ENCODE results near the gene SLC16A3.
"Not testable (repeated sequence)": the region's sequence is repeated elsewhere in the genome, so short reads cannot be mapped to it uniquely, and the experiment has no call there.

Gene SLC16A3

DNA sequence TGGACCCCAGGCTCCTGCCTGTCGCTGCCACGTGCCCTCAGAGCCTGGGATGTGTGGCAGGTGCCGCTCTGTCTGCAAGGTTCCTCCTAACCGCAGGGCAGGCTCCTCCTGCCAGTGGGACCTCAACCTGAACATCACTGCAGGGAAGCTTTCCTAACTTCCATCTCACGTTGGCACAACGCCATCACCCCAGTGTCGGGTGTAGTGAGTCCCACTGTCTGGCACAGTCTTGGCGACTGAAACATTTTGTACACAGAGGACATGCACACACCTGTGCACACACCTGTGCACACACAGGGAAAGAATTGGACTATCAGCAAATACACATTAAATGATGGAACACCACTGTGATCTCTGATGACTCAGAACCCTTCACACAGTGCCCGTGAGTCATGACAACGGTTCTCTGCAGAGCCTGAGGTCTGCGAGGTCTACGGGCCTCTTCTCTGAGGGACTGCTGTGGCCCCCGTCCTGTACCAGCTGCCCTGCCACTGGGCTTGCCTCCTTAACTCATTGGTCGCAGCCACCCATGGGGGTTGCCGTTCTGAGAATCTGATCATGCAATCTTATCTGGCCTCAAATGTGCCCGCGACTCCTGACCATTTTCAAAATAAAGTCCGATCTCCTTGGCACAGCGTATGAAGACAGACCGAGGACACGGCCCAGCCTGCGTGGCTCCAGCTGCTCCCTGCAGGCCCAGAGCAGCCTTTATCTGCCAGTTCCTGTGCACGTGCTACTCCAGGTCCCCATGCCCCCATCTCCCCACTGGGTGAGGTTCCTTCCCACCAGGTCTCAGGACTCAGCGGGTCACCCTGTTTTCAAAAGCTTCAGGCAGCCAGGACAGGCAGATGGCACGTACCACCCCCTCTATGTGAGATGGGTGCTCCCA is 23.8 kb upstream of the SLC16A3 start:
- DNase-seq (ENCODE audit: low read depth) = no peak

DNA sequence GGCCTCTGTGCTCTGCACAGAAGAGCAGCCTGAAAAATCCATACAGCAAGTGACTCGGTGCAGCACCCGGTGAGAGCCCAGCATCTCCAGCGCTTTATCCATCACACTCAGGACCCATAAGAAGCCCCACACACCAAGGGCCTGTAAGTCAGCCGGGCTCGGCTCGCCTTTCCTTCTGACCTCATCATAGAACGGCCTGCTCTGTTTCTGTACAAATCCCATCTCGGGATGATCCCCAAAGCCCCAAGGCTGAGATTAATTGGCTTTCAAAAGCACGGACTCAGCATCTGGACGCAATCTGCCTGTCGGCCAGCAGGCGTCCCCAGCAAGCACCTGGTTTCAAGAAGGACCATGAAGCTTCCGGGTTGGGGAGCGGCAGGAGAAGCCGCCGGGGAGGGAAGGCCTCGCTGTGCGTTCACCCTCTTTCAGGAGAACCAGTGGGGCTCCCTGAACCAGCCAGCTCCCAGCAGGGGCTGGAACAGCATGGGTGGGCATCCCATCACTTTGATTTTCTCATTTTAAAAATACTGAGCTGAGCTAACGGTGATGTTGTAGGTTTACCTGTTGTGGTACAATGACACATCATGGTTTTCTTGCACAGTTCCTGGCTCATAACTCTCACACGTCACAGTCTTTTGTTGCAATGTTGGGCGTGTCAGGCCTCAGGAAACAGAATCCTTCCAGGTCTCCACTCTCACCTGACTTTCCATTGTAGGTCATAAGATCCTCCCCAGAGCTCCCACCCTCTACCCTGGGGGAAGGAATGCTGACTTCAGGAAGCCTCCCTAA is 22.9 kb upstream of the SLC16A3 start:
- peak; percentile 91 for DNase-seq (ENCODE audit: low read depth)

More for the DNA sequence above, 23.8 kb upstream of the SLC16A3 start:
- H3K4me3 ChIP-seq (ENCODE audit: low read depth, low read length) = no peak overlapping the region
- TF ChIP-seq, protein P1, sequence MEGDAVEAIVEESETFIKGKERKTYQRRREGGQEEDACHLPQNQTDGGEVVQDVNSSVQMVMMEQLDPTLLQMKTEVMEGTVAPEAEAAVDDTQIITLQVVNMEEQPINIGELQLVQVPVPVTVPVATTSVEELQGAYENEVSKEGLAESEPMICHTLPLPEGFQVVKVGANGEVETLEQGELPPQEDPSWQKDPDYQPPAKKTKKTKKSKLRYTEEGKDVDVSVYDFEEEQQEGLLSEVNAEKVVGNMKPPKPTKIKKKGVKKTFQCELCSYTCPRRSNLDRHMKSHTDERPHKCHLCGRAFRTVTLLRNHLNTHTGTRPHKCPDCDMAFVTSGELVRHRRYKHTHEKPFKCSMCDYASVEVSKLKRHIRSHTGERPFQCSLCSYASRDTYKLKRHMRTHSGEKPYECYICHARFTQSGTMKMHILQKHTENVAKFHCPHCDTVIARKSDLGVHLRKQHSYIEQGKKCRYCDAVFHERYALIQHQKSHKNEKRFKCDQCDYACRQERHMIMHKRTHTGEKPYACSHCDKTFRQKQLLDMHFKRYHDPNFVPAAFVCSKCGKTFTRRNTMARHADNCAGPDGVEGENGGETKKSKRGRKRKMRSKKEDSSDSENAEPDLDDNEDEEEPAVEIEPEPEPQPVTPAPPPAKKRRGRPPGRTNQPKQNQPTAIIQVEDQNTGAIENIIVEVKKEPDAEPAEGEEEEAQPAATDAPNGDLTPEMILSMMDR (IDR thresholded peaks at IDR 0.05; ENCODE audit: insufficient read depth, low read depth, low read length, missing control alignments) = no peak

DNA sequence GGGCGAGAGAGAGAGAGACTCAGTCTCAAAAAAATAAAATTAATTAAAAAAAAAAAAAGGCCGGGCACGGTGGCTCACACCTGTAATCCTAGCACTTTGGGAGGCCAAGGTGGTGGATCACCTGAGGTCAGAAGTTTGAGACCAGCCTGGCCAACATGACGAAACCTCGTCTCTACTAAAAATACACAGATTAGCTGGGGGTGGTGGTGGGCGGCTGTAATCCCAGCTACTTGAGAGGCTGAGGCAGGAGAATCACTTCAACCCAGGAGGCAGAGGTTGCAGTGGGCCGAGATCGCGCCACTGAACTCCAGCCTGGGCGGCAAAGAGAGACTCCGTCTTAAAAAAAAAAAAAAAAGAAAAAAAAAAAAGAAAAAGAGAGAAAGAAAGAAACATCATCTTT is 18.2 kb upstream of the SLC16A3 start:
- not testable (repeated sequence) for H3K4me3 ChIP-seq (ENCODE audit: low read depth, low read length); DNase-seq (ENCODE audit: low read depth)

More for the DNA sequence above, 22.9 kb upstream of the SLC16A3 start:
- TF ChIP-seq, protein P1 (IDR thresholded peaks at IDR 0.05; ENCODE audit: insufficient read depth, low read depth, low read length, missing control alignments) = peak; percentile 93
- no peak overlapping the region for H3K4me3 ChIP-seq (ENCODE audit: low read depth, low read length)

DNA sequence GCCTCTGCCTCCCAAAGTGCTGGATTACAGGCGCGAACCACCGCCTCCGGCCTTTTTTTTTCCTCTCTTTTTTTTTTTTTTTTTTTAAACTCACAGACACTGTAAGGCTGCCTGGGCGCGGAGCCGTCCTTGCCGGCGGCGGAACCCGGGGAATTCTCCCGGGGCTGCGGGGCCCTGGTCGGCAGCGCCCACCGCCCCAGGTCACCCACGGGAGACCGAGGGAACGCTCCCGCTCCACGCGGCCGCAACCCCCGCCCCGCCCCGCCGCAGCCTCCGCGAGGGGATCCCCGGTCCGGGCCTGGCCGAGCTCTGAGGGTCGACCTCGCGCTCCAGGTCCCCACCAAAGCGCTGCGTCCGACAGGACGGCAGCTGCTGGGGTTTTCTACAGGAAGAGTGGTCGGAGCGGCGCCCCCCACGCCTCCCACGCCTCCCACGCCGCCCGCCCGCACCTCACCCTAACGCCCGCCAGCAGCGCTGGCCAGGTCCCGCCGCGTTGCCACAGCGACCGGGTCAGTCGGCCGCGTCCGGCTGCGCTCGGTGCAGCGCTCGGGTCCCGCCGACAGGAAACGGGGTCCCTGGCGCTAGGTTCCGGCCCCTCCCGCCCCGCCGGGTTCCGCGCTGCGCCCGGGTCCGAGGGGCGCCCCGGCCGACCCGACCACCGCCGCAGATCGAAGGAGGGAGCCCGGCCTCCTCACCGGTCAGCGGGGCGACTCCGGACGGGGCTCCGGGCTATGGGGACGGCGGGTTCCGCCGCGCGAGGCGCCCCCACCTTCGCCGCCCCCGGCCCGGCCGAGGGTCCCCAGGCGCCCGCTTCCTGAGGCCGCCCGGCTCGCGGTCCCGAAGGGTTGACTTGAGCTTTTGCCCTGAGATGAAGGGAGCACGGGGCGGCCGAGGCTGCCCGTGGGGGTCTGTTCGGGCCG is 16.3 kb upstream of the SLC16A3 start, which contains the start of gene CCDC57:
TSS of gene CCDC57 (minus strand) at position 512 of the 920 bp plus-strand sequence. CDS start 10,898 bp downstream, outside the sequence.
- TF ChIP-seq, protein P1 (IDR thresholded peaks at IDR 0.05; ENCODE audit: insufficient read depth, low read depth, low read length, missing control alignments) = no peak
- DNase-seq (ENCODE audit: low read depth) = peak; percentile 91
- peak within 1 kb of the TSS; percentile 83 for H3K4me3 ChIP-seq (ENCODE audit: low read depth, low read length)

- peak overlapping the region; percentile 83 for H3K4me3 ChIP-seq (ENCODE audit: low read depth, low read length)
- no peak for DNase-seq (ENCODE audit: low read depth)
- TF ChIP-seq, protein P1 (IDR thresholded peaks at IDR 0.05; ENCODE audit: insufficient read depth, low read depth, low read length, missing control alignments) = no peak
Measured at GRCh38 chr17:82213251-82214011, 15.4 kb upstream of the SLC16A3 start.

GRCh38 chr17:82214012-82214628 is 14.7 kb upstream of the SLC16A3 start:
- DNase-seq (ENCODE audit: low read depth) = no peak
- no peak overlapping the region for H3K4me3 ChIP-seq (ENCODE audit: low read depth, low read length)
- TF ChIP-seq, protein P1 (IDR thresholded peaks at IDR 0.05; ENCODE audit: insufficient read depth, low read depth, low read length, missing control alignments) = no peak
